Endodermal cell (in vitro differentiated cells): ENCODE results near the gene RPLP1. TPM values are rescaled to one million over a fixed set of nuclear protein-coding genes. Genes with fewer than 3 reads are reported as not detected.

Experiments
- DNase-seq: peaks from one replicate; pipeline ENCODE4 v3.0.0-alpha.2; 2017
- H3K27ac ChIP-seq: 2 replicates; pipeline ENCODE4 v1.5.1; 2013; ENCODE audit warnings: mild to moderate bottlenecking, low read depth, low read length, moderate library complexity
- H3K27me3 ChIP-seq: 2 replicates; pipeline ENCODE4 v1.6.1; 2013; ENCODE audit warnings: mild to moderate bottlenecking, low read length, moderate library complexity; ENCODE audit not compliant: insufficient read depth, control insufficient read depth, poor library complexity, severe bottlenecking
- H3K36me3 ChIP-seq: 2 replicates; pipeline ENCODE4 v1.7.0; 2013; ENCODE audit warnings: mild to moderate bottlenecking, low read length, moderate library complexity; ENCODE audit not compliant: control insufficient read depth, insufficient read depth
- H3K4me1 ChIP-seq: one replicate; pipeline ENCODE4 v1.7.0; 2013; ENCODE audit warnings: low read length; ENCODE audit not compliant: control insufficient read depth, insufficient read depth
- H3K4me3 ChIP-seq: 2 replicates; pipeline ENCODE4 v1.5.1; 2013; ENCODE audit warnings: mild to moderate bottlenecking, low read length, moderate library complexity
- H3K9ac ChIP-seq: 2 replicates; pipeline ENCODE4 v1.6.1; 2013; ENCODE audit warnings: mild to moderate bottlenecking, low read length, moderate library complexity; ENCODE audit not compliant: poor library complexity, severe bottlenecking; ENCODE audit errors: extremely low read depth
- H3K9me3 ChIP-seq: 2 replicates; pipeline ENCODE4 v1.6.1; 2013; ENCODE audit warnings: mild to moderate bottlenecking, low read length, moderate library complexity; ENCODE audit not compliant: control insufficient read depth
- H3K27ac Mint-ChIP-seq: 2 replicates; pipeline ENCODE4 v1.8.0; 2020; ENCODE audit warnings: mixed read lengths
- H3K27me3 Mint-ChIP-seq: 2 replicates; pipeline ENCODE4 v1.8.0; 2021; ENCODE audit warnings: mild to moderate bottlenecking, mixed read lengths; ENCODE audit not compliant: insufficient read depth
- H3K36me3 Mint-ChIP-seq: 2 replicates; pipeline ENCODE4 v1.8.0; 2020; ENCODE audit warnings: low read depth, mixed read lengths
- H3K4me1 Mint-ChIP-seq: 2 replicates; pipeline ENCODE4 v1.8.0; 2020; ENCODE audit warnings: mixed read lengths
- H3K4me3 Mint-ChIP-seq: 2 replicates; pipeline ENCODE4 v1.8.0; 2020; ENCODE audit warnings: mild to moderate bottlenecking, moderate library complexity, mixed read lengths
- H3K9me3 Mint-ChIP-seq: 2 replicates; pipeline ENCODE4 v1.8.0; 2020; ENCODE audit warnings: mild to moderate bottlenecking, mixed read lengths
- CTCF ChIP-seq: fragments of 200-600 bp; sonication (generic); conservative IDR thresholded peaks from 2 replicates; pipeline ENCODE4 v1.5.0; 2021; ENCODE audit warnings: antibody characterized with exemption, mild to moderate bottlenecking
- WGBS, 2 experiments: methylation state at CpG; one replicate each; pipeline versions ENCODE4 v1.1.5 to v1.1.7; 2013; ENCODE audit warnings: missing lambda C conversion rate in 2 of 2, mixed read lengths in 1 of 2; ENCODE audit not compliant: insufficient coverage in 1 of 2, insufficient read length in 1 of 2; 5-methylcytosine and 5-hydroxymethylcytosine counted together
- total RNA-seq, 2 donors: library from RNA; stranded (reverse); fragmentation: NEBNext Ultra II Directional in 1 of 2; extraction: Animal tissue kit (Norgen Biotek cat#: 25700) in 1 of 2; gene quantifications; 2 replicates in 1 of 2; 3 replicates in 1 of 2; pipeline ENCODE4 v1.2.1, GENCODE V29; 2021

The RPLP1 gene
- total RNA-seq, 2 donors from 2014 or later, result 1,560 to 1,563 TPM

GRCh38 chr15:69474846-69475455 lies 22.3 kb downstream of the RPLP1 start:
- Histone ChIP-seq H3K9me3 (peaks cover 4% of the 10 kb centered on the region), H3K27me3 (peaks cover 21% of the 10 kb centered on the region), H3K27ac (no peak overlapping the region), H3K4me3 (no peak overlapping the region), H3K4me1 (no peaks in the 10 kb centered on the region), H3K36me3 (no peaks in the 10 kb centered on the region), H3K9ac (no peak overlapping the region)
- Mint-ChIP-seq H3K27ac (no peak overlapping the region), H3K4me3 (no peak overlapping the region), H3K4me1 (no peaks in the 10 kb centered on the region), H3K36me3 (peaks cover 2% of the 10 kb centered on the region), H3K27me3 (peaks cover 56% of the 10 kb centered on the region), H3K9me3 (peaks cover 6% of the 10 kb centered on the region)
- peak; percentile 66 for DNase-seq
- 76 to 81% methylated on average over 5 to 7 of the region's 7 CpGs for WGBS, 2 experiments
- TF ChIP-seq CTCF, result peak; percentile 52

GRCh38 chr15:69475769-69476358 lies 23.2 kb downstream of the RPLP1 start:
- Mint-ChIP-seq H3K4me1 (no peaks in the 10 kb centered on the region), H3K4me3 (no peak overlapping the region), H3K36me3 (peaks cover 2% of the 10 kb centered on the region), H3K9me3 (peaks cover 14% of the 10 kb centered on the region), H3K27ac (no peak overlapping the region), H3K27me3 (peaks cover 54% of the 10 kb centered on the region)
- Histone ChIP-seq H3K4me1 (no peaks in the 10 kb centered on the region), H3K27ac (no peak overlapping the region), H3K36me3 (no peaks in the 10 kb centered on the region), H3K9me3 (peaks cover 9% of the 10 kb centered on the region), H3K4me3 (no peak overlapping the region), H3K9ac (no peak overlapping the region), H3K27me3 (peaks cover 21% of the 10 kb centered on the region)
- peak; percentile 94 for DNase-seq
- TF ChIP-seq CTCF, result peak; percentile 97
- WGBS, 2 experiments, result 50 to 63% methylated on average over 5 to 8 of the region's 8 CpGs

- peaks cover 9% of the 10 kb centered on the region for H3K9me3 ChIP-seq
- no peaks in the 10 kb centered on the region for H3K4me1 ChIP-seq
- WGBS, 2 experiments, result 92 to 95% methylated on average over 8 to 9 of the region's 9 CpGs
- Mint-ChIP-seq H3K4me1 (no peaks in the 10 kb centered on the region), H3K9me3 (peaks cover 17% of the 10 kb centered on the region), H3K4me3 (no peak overlapping the region), H3K27ac (no peak overlapping the region), H3K27me3 (peaks cover 49% of the 10 kb centered on the region), H3K36me3 (peaks cover 2% of the 10 kb centered on the region)
- no peak overlapping the region for H3K9ac ChIP-seq
- H3K27ac ChIP-seq, result no peak overlapping the region
- H3K27me3 ChIP-seq, result peaks cover 21% of the 10 kb centered on the region
- TF ChIP-seq CTCF, result no peak
- no peak overlapping the region for H3K4me3 ChIP-seq
- peak; percentile 13 for DNase-seq
- no peaks in the 10 kb centered on the region for H3K36me3 ChIP-seq
These were observed 24.3 kb downstream of the RPLP1 start for GRCh38 chr15:69476704-69477473.
